B cell (primary cell): ENCODE data around the gene RNF157. TPM values are rescaled to one million over a fixed set of nuclear protein-coding genes. Genes with fewer than 3 reads are reported as not detected.

Experiments used
- ATAC-seq: fragments of 200-7000 bp; cut with Tn5 transposase; one replicate; pipeline ENCODE4 v1.10.0; 2021; ENCODE audit warnings: low read depth, mild to moderate bottlenecking, moderate number of reproducible peaks, moderate library complexity
- CTCF ChIA-PET: fragments of 350-600 bp; sonication (Branson Sonifier 250); formaldehyde crosslinking; loops from one replicate; lab custom pipeline; 2021; ENCODE audit warnings: antibody characterized with exemption, inconsistent platforms; lab: Charles Lee
- POLR2A ChIA-PET: fragments of 350-600 bp; sonication (Branson Sonifier 250); formaldehyde crosslinking; loops from one replicate; lab custom pipeline; 2021; ENCODE audit warnings: antibody characterized with exemption; lab: Charles Lee
- DNase-seq: peaks from one replicate; pipeline ENCODE4 v3.0.0; 2013
- H2AFZ ChIP-seq: 2 replicates; pipeline ENCODE4 v1.6.1; 2012; ENCODE audit warnings: mild to moderate bottlenecking, low read depth, low read length; ENCODE audit not compliant: insufficient read depth, poor library complexity, severe bottlenecking
- H3K27ac ChIP-seq, 2 donors: 1 replicate in 1 of 2; 2 replicates in 1 of 2; pipeline ENCODE4 v1.5.1; 2012 to 2013; ENCODE audit warnings: low read length in 2 of 2, mild to moderate bottlenecking in 2 of 2, moderate library complexity in 1 of 2
- H3K27me3 ChIP-seq, 4 experiments: fragments of 200-600 bp in 1 of 4; sonication (generic) in 1 of 4; replicated peaks in 1 of 4; 1 replicate in 2 of 4; 2 replicates in 2 of 4; pipeline versions ENCODE4 v1.6.1 to v1.7.0; 2013 to 2016; ENCODE audit warnings: low read length in 3 of 4, mild to moderate bottlenecking in 2 of 4, mixed read lengths in 1 of 4, moderate library complexity in 1 of 4; ENCODE audit not compliant: insufficient read depth in 4 of 4, control insufficient read depth in 3 of 4; ENCODE audit errors: control extremely low read depth in 1 of 4
- H3K36me3 ChIP-seq, 2 experiments: replicated peaks in 1 of 2; 1 replicate in 1 of 2; 2 replicates in 1 of 2; pipeline versions ENCODE4 v1.6.1 to v1.7.1; 2013; ENCODE audit warnings: low read length in 1 of 2; ENCODE audit not compliant: insufficient read depth in 2 of 2, control insufficient read depth in 1 of 2; ENCODE audit errors: control extremely low read depth in 1 of 2, extremely low read depth in 1 of 2
- H3K4me1 ChIP-seq, 2 donors: fragments of 200-600 bp in 1 of 2; sonication (generic) in 1 of 2; 1 replicate in 1 of 2; 2 replicates in 1 of 2; pipeline versions ENCODE4 v1.5.1 to v1.6.1; 2013 to 2017; ENCODE audit warnings: low read length in 2 of 2; ENCODE audit not compliant: control insufficient read depth in 2 of 2, insufficient read depth in 2 of 2
- H3K4me2 ChIP-seq: replicated peaks from 2 replicates; pipeline ENCODE3; 2012; ENCODE audit warnings: mild to moderate bottlenecking, low read depth, low read length; ENCODE audit not compliant: poor library complexity, severe bottlenecking
- H3K4me3 ChIP-seq, 5 experiments: fragments of 200-600 bp in 1 of 5; sonication (generic) in 1 of 5; 1 replicate in 3 of 5; 2 replicates in 2 of 5; pipeline versions ENCODE4 v1.5.1 to v1.7.0; 2011 to 2016; ENCODE audit warnings: low read length in 4 of 5, mild to moderate bottlenecking in 4 of 5, low read depth in 2 of 5, control low read depth in 1 of 5, moderate library complexity in 1 of 5; ENCODE audit not compliant: insufficient read depth in 1 of 5; ENCODE audit errors: control extremely low read depth in 1 of 5, extremely low read depth in 1 of 5
- H3K79me2 ChIP-seq: fragments of 200-600 bp; sonication (generic); one replicate; pipeline ENCODE4 v1.6.0; 2016; ENCODE audit warnings: low read length; ENCODE audit not compliant: control insufficient read depth, insufficient read depth
- H3K9ac ChIP-seq: fragments of 200-600 bp; sonication (generic); 2 replicates; pipeline ENCODE4 v1.6.1; 2017; ENCODE audit warnings: mild to moderate bottlenecking, low read length, moderate library complexity
- H3K9me3 ChIP-seq, 3 donors: one replicate each; pipeline versions ENCODE4 v1.6.1 to v1.7.1; 2013; ENCODE audit warnings: low read length in 2 of 3; ENCODE audit not compliant: control insufficient read depth in 2 of 3, insufficient read depth in 1 of 3; ENCODE audit errors: control extremely low read depth in 1 of 3
- H4K20me1 ChIP-seq: 2 replicates; pipeline ENCODE4 v1.6.0; 2012; ENCODE audit warnings: mild to moderate bottlenecking, low read length; ENCODE audit not compliant: insufficient read depth, control insufficient read depth, poor library complexity, severe bottlenecking
- H3K27ac Mint-ChIP-seq: one replicate; pipeline ENCODE4 v1.8.0; 2021; ENCODE audit warnings: mixed read lengths
- H3K27me3 Mint-ChIP-seq: one replicate; pipeline ENCODE4 v1.8.0; 2021; ENCODE audit warnings: mixed read lengths
- H3K4me1 Mint-ChIP-seq: one replicate; pipeline ENCODE4 v1.8.0; 2021; ENCODE audit warnings: mixed read lengths
- H3K4me3 Mint-ChIP-seq: one replicate; pipeline ENCODE4 v1.8.0; 2021; ENCODE audit warnings: mixed read lengths
- H3K9me3 Mint-ChIP-seq: one replicate; pipeline ENCODE4 v1.8.0; 2022; ENCODE audit warnings: mixed read lengths; ENCODE audit not compliant: insufficient read depth
- CTCF ChIP-seq: fragments of 200-600 bp; IDR thresholded peaks from one replicate; pipeline ENCODE4 v1.8.0; 2022; ENCODE audit warnings: antibody characterized with exemption, mild to moderate bottlenecking
- EZH2 ChIP-seq: IDR thresholded peaks from 2 replicates; pipeline ENCODE4 v1.6.1; 2012; ENCODE audit warnings: borderline replicate concordance, low read depth, mild to moderate bottlenecking, moderate library complexity, low read length; ENCODE audit not compliant: insufficient read depth, poor library complexity, severe bottlenecking
- WGBS: methylation state at CpG from one replicate; pipeline ENCODE4 v1.1.5; 2013; ENCODE audit warnings: missing lambda C conversion rate; ENCODE audit not compliant: insufficient coverage; 5-methylcytosine and 5-hydroxymethylcytosine counted together
- intact Hi-C: fragments of 100-400 bp; cut with micrococcal nuclease; formaldehyde crosslinking; loops from one replicate; pipeline ENCODE4 v1.10.0; 2022
- polyA plus RNA-seq: library from polyadenylated mRNA; depleted of rRNA; stranded (reverse); fragments of >200 nt; gene quantifications from 2 replicates; pipeline ENCODE4 v1.2.3, GENCODE V29; 2012
- total RNA-seq, 2 donors: library from RNA; stranded (reverse); fragments of 120-200 nt in 1 of 2; gene quantifications; 1 replicate in 1 of 2; 2 replicates in 1 of 2; pipeline versions ENCODE4 v1.2.3 to v1.2.4, GENCODE V29; 2013 to 2022

RNF157 gene
- total and polyA plus RNA-seq, 2 donors (not counting 1 experiment from before 2014, with no cell fraction given): 0.54 to 1.2 TPM

GRCh38 chr17:76208120-76208519 lies 32.2 kb downstream of the RNF157 start:
- CTCF ChIA-PET: interaction anchor here (0.6 to 1.0 kb wide), 2 partner anchors 16 to 72 kb away, joined by 3 to 4 read pairs; no protein-coding TSS in a partner anchor
- H3K4me2 ChIP-seq: no peak overlapping the region
- H3K4me3 Mint-ChIP-seq: no peak overlapping the region

More at GRCh38 chr17:76208120-76208519, 32.2 kb downstream of the RNF157 start:
- H3K4me3 ChIP-seq: no peak overlapping the region
- Mint-ChIP-seq H3K9me3 (no peaks in the 10 kb centered on the region), H3K27ac (no peak overlapping the region), H3K4me1 (peaks cover 9% of the 10 kb centered on the region), H3K27me3 (peaks cover 7% of the 10 kb centered on the region)
- H2AFZ ChIP-seq: no peak overlapping the region
- intact Hi-C loops: no loop called here
- 70% methylated on average over 1 of the region's 1 CpG for WGBS
- H3K27me3 ChIP-seq: no peaks in the 10 kb centered on the region
- no peak overlapping the region for H3K27ac ChIP-seq
- ATAC-seq (no peak), DNase-seq (no peak)
- no peaks in the 10 kb centered on the region for H4K20me1 ChIP-seq
- H3K9me3 ChIP-seq: no peaks in the 10 kb centered on the region
- POLR2A ChIA-PET: no interaction called here
- H3K36me3 ChIP-seq: no peaks in the 10 kb centered on the region
- H3K4me1 ChIP-seq: no peaks in the 10 kb centered on the region
- H3K79me2 ChIP-seq: no peaks in the 10 kb centered on the region
- TF ChIP-seq EZH2 (no peak), CTCF (no peak)
- H3K9ac ChIP-seq: no peak overlapping the region
